GDM1 (cell line): ENCODE results near the gene MAST4.
A peak's percentile ranks its signal among the peaks of the same experiment; 100 is the strongest.
"Not testable (repeated sequence)": the region's sequence is repeated elsewhere in the genome, so short reads cannot be mapped to it uniquely, and the experiment has no call there.

Experiments used
- DNase-seq: peaks from one replicate; lab custom pipeline; 2025; lab: John Stamatoyannopoulos, UW

MAST4 gene

DNA sequence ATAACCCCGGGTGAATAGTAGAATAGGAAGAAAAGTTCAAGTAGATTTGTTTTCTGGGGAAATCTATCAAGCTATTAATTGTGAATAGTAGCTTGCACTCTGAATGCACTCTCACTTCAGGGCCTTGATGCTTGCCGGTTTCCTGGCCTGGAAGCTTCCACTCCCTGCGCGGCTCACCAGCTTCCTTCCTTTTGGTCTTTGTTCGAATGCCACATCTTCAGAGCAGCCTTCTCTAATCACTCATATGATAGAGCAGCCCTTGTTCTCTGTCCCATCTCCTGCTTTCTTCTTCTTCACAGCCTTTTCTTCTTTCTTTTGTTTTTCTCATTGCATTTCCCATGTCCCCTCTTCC, 146.7 kb downstream of the MAST4 start:
- no peak for DNase-seq

GRCh38 chr5:66743344-66743743, 147.2 kb downstream of the MAST4 start:
- no peak for DNase-seq

- DNase-seq: no peak
Observed at GRCh38 chr5:66744040-66744439, 147.8 kb downstream of the MAST4 start.

DNA sequence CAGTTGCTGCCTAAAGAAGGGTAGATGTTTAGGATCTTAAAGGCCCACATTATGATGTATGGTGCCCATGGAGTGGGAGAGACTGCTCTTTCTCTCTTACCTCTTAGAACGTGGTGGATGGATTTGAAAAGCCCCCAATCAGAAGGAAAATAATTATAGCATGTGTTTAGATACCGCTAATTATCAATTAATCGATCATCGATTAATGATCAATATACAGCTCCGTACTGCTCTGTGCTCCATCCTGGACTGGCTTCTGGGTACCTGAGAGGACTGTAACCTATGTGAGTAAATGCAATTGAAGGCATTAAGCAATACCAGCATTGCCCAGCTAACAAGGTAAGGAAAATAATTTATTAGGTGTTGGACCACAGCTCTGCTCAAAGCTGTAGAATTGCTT, 149.1 kb downstream of the MAST4 start:
- DNase-seq: no peak

GRCh38 chr5:66747607-66748006, 151.4 kb downstream of the MAST4 start:
- no peak for DNase-seq

DNA sequence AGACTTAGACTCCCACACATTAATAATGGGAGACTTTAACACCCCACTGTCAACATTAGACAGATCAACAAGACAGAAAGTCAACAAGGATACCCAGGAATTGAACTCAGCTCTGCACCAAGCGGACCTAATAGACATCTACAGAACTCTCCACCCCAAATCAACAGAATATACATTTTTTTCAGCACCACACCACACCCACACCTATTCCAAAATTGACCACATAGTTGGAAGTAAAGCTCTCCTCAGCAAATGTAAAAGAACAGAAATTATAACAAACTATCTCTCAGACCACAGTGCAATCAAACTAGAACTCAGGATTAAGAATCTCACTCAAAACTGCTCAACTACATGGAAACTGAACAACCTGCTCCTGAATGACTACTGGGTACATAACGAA, 156.5 kb downstream of the MAST4 start:
- DNase-seq: not testable (repeated sequence)

DNA sequence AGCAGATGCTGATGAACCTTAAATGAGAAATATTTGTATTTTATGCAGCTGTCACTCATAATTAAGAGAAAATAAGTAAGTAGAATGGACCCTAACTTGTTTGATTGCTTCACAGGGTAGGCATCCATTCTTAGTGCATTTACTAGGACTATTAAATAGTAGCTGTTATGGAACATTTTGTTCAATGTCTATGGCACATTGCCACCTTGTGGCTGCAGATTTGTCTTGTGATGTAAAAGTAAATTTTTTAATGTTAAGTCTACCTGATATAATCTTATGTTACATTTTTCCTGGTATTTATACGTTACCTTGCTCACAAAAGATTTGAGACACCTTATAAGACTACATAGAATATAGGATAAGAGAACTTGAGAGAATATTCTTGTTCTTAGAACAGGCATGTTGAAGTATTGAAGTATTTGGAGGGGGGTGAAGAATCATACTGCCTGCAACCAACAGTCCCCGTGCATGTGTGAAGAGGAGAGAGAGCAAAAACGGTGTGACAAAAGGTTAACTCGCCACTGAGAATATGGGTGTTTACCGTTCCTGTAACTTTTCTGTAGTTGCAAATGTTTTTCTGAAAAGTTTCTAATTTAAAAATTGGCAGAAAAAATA, 161.1 kb downstream of the MAST4 start:
- DNase-seq: peak; percentile 4

GRCh38 chr5:66757834-66758371, 161.7 kb downstream of the MAST4 start:
- no peak for DNase-seq

DNA sequence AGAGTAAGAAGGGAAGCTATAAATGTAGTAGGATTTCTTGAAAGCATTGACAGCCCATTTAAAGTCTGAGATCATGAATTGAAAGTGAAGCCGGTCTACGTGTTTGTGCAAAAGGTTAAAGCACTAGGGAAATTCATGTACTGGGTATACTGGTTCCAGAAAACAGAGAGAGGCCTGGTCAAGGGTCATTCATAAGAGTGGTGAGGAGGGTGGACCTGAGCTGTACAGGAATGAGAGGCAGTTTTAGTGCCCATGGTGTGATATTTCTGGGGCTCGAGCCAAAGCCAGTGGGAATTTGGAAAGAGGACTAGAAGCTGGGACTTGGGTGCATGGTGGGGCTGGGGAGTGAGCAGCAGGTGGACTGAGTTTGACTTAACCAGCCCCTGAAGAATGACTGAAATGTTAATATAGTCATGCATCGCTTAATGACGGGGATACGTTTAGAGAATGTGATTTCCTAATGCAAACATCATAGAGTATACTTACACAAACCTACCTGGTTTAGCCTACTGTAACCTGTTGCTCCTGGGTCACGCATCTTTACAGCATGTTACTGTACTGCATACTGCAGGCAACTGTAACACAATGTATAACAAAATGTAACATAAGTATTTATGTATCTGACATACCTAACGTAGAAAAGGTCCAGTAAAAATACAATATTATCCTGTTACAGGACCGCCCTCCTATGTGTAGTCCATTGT, 173.0 kb downstream of the MAST4 start:
- DNase-seq: no peak

GRCh38 chr5:66769839-66770617, 173.8 kb downstream of the MAST4 start:
- no peak for DNase-seq

DNA sequence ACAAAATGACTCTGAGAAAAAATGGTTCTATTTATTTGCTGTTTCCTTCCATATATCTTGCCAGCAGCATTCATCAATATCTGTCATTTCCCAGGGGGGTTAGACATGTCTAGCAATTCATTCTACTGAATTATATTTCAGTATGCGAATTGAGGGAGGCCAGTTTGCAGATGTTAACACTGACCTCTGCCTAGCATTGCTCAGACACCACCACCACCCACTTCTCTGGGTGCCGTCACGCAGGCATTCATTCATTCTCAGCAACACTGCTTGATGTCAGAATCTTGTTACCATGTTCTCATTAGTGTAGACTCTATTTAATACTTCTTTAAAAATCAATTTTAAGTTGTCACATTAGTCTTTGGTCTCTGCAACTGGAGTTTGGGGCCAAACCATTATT, 181.7 kb downstream of the MAST4 start:
- no peak for DNase-seq

DNA sequence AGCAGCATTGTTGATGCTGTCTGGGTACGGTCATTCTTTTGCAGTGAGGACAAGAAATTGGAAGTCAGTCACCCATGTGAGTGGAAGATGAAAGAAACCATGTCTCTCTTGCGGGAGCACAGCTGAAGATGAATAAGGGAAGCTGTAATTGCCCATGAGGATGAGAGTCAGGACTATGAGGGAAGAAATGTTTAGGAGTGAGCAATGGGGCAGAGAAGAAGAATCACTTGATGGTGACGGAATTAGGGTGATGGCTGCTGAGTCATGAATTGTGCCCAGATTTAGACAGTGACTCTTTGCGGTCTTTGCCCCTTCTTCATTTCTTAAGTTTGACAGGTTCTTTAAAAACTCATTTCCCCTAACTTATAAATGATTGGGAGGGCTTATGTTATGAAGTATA, 183.3 kb downstream of the MAST4 start:
- DNase-seq: no peak

DNA sequence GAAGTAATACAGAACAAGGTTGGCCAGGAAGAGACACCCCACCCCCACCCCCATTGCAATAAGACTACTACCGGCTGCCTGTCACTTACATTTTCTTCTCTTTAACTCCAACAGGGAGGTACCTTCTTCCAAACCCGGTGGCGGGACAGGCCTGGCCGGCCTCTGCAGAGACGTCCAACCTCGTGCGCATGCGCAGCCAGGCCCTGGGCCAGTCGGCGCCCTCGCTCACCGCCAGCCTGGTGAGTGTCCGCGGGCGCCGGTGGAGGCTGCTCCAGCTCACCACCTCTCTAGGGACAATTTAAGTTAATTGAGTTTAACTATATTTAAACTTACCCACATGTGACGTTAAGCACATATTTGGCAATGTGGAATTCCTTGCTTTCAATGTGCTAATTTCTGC, 192.4 kb downstream of the MAST4 start:
- DNase-seq: no peak

DNA sequence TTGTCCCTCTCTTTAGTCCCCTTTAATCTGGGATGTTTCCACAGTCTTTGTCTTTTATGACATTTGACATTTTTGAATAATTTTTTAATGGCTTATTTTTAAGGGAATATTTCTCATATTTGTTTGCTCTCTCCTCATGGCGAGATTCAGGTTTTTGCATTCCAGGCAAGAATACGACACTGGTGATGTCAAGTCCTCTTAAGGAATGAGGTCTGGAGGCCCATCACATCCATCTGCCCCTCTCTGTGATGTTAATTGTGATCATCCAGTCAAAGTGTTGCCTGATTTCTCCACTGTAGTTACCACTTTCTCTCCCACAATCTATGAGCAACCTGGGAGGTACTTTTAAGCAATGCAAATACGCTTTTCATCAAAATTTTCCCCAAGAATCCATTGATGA, 193.2 kb downstream of the MAST4 start:
- no peak for DNase-seq

DNA sequence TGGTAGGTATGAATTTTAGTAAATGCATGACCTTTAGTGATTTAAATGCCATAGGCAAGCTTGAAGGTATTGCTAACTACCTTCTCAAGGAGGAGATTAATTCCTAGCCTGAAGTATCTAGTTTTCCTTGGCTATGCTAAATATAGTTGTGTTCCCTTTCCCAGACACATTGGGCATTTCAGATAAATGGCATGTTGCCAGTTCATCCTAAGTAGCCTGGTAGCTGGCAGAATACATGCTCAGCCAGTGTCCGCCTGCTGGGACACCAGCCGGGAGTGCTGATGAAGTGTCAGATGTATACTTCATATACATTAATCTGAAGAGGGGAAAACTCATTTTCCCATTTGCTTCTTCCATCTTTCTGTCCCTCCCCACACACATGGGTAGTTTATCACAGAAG, 196.9 kb downstream of the MAST4 start:
- DNase-seq: no peak

GRCh38 chr5:66795682-66796081, 199.5 kb downstream of the MAST4 start:
- DNase-seq: no peak

- no peak for DNase-seq
Observed at GRCh38 chr5:66796305-66797292, 200.4 kb downstream of the MAST4 start.

GRCh38 chr5:66802941-66803340, 206.7 kb downstream of the MAST4 start:
- DNase-seq: no peak

DNA sequence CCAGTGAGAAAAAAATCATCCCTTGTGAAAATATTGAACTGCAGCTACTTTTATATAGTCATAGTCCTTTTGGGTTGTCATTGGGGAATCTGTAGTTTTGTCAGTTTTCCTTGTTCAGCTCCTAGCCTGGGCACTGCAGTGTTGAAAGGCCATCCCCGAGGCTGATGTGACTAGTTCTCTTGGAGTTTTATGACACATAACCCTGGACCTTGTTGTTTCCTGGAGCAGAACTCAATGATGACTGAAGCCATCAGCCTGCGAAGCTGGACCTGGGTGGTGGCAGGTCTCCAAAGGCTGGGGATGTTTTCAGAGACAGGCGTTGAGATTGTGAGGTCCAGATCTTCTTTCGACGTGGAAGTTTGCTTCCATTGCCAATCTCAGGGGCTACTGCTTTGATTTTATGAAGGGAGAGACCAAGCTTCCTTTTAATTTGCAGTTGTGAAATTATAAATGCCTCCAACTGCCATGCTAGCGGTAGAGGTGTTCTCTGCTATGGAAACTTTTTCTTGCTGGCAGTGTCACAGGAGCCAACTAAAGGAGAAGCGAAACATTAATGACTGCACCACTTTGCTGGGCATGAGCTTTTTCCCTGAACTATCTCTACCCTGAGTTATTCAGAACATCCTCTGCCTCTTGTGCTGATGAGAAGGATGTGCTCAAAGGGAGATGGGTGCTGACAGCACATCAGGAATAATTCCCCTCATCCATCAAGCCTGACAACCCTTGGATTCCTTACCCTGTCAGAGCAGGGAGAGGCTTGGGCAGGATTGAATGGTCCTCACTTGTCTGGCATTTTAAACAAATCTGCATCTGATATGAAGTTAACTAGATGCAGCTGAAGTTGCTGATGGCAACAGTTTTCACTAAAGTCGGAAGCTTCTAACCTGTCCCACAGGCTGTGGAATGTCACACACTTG, 209.6 kb downstream of the MAST4 start:
- no peak for DNase-seq

DNA sequence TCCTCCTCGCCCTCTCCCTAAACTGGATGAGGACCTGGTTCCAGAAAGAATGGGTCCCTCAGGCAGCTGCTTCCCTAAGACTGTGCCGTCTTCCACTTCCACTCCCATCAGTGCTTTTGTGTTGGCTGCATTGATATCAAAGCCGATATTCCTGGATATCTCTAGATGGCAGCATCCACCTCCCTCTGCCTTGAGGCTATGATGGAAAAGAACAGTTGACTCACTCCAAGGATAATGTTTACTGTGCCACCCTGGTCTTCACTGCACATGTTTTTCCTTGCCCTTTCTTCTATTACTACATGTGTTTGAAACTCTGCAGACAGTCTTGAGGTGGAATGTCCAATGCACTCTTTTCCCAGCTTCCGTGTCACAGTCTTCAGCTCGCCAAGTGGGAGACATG, 211.6 kb downstream of the MAST4 start:
- no peak for DNase-seq

- DNase-seq: no peak
Observed at GRCh38 chr5:66808663-66809062, 212.5 kb downstream of the MAST4 start.
